Suprapubic skin (tissue), 4 donors: ENCODE results near the gene PLXDC1.

Source experiments
- EP300 ChIP-seq: sonication (generic); formaldehyde crosslinking; IDR thresholded peaks from one replicate; pipeline ENCODE4 v1.6.1; 2017; ENCODE audit warnings: antibody characterized with exemption
- POLR2A ChIP-seq, 2 donors: fragments of 450-650 bp; IDR thresholded peaks; one replicate each; pipeline ENCODE4 v1.6.1; 2017; ENCODE audit warnings: antibody characterized with exemption in 2 of 2, mild to moderate bottlenecking in 2 of 2, moderate library complexity in 2 of 2
- POLR2AphosphoS5 ChIP-seq, 3 donors: sonication (generic); formaldehyde crosslinking; IDR thresholded peaks; one replicate each; pipeline ENCODE4 v1.6.1; 2017; ENCODE audit warnings: antibody characterized with exemption in 3 of 3
- TF ChIP-seq, protein P1 (sequence below), 2 donors: fragments of 200-600 bp in 1 of 2; fragments of 450-650 bp in 1 of 2; sonication (generic) in 1 of 2; IDR thresholded peaks; one replicate each; pipeline ENCODE4 v1.5.1; 2016 to 2019; ENCODE audit warnings: antibody characterized with exemption in 2 of 2, mild to moderate bottlenecking in 1 of 2, moderate library complexity in 1 of 2

DNA sequence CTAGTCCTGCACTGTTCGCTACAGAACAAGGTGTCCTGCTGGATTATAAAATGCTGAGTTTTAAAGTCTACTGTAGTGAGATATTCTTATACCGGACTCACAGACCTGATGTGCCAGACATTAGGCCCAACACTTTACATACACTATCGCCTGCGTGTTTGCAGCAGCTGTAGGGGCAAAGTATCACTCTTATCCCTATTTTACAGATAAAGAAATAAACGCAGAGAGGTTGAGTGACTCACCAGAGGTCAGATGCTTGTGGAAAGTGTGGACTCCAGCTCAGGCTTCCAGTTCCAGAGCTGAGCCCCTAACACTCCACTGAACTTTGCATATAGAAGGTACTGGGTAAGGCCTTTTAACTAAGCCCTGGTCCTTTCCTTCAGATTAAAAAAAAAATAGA is 47.4 kb downstream of the PLXDC1 start:
- TF ChIP-seq POLR2AphosphoS5 (IDR thresholded peaks at IDR 0.05) (no peak), POLR2A (IDR thresholded peaks at IDR 0.05) (no peak), EP300 (no peak)
- TF ChIP-seq, protein P1, sequence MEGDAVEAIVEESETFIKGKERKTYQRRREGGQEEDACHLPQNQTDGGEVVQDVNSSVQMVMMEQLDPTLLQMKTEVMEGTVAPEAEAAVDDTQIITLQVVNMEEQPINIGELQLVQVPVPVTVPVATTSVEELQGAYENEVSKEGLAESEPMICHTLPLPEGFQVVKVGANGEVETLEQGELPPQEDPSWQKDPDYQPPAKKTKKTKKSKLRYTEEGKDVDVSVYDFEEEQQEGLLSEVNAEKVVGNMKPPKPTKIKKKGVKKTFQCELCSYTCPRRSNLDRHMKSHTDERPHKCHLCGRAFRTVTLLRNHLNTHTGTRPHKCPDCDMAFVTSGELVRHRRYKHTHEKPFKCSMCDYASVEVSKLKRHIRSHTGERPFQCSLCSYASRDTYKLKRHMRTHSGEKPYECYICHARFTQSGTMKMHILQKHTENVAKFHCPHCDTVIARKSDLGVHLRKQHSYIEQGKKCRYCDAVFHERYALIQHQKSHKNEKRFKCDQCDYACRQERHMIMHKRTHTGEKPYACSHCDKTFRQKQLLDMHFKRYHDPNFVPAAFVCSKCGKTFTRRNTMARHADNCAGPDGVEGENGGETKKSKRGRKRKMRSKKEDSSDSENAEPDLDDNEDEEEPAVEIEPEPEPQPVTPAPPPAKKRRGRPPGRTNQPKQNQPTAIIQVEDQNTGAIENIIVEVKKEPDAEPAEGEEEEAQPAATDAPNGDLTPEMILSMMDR (IDR thresholded peaks at IDR 0.05), result no peak
